ENCODE data around the gene GRIK4. TPM values are rescaled to one million over a fixed set of nuclear protein-coding genes. Genes with fewer than 3 reads are reported as not detected.
A peak's percentile ranks its signal among the peaks of the same experiment; 100 is the strongest.

GRIK4 gene
- total RNA-seq, 1 experiment from 2014 or later = 3.3 TPM

GRCh38 chr11:120917559-120918239 is 406.2 kb downstream of the GRIK4 start:
- H3K36me3 Mint-ChIP-seq = no peaks in the 10 kb centered on the region
- CTCF ChIA-PET = interaction anchor here (0.5 to 3.5 kb wide), 8 partner anchors 11 to 258 kb away, joined by 3 to 41 read pairs (median 4); no protein-coding TSS in a partner anchor
- no peaks in the 10 kb centered on the region for H3K9me3 Mint-ChIP-seq
- TF ChIP-seq NFYB (CRISPR knock-in tag; conservative IDR thresholded peaks at IDR 0.05; ENCODE audit: low read depth) (no peak), RORB (CRISPR knock-in tag; IDR thresholded peaks at IDR 0.05) (no peak), MXD4 (CRISPR knock-in tag; IDR thresholded peaks at IDR 0.05; ENCODE audit: borderline replicate concordance) (no peak), GRHL2 (CRISPR knock-in tag; IDR thresholded peaks at IDR 0.05; ENCODE audit: insufficient replicate concordance, severe bottlenecking) (no peak), ERG (CRISPR knock-in tag; IDR thresholded peaks at IDR 0.05) (no peak), IRF2 (CRISPR knock-in tag; IDR thresholded peaks at IDR 0.05; ENCODE audit: borderline replicate concordance, low read depth) (no peak), ZNF232 (CRISPR knock-in tag; IDR thresholded peaks at IDR 0.05) (no peak), ZNF121 (CRISPR knock-in tag; IDR thresholded peaks at IDR 0.05) (no peak), FOXK1 (CRISPR knock-in tag; IDR thresholded peaks at IDR 0.05) (no peak), TEAD1 (CRISPR knock-in tag; IDR thresholded peaks at IDR 0.05) (no peak)
- TF ChIP-seq, protein P1, sequence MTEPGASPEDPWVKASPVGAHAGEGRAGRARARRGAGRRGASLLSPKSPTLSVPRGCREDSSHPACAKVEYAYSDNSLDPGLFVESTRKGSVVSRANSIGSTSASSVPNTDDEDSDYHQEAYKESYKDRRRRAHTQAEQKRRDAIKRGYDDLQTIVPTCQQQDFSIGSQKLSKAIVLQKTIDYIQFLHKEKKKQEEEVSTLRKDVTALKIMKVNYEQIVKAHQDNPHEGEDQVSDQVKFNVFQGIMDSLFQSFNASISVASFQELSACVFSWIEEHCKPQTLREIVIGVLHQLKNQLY (CRISPR knock-in tag; IDR thresholded peaks at IDR 0.05) = no peak
- H3K4me3 Mint-ChIP-seq = no peak overlapping the region
- no peak for DNase-seq (ENCODE audit: low spot score)
- peaks cover 21% of the 10 kb centered on the region for H3K4me1 Mint-ChIP-seq
- POLR2A ChIA-PET = no interaction called here
- H3K27me3 Mint-ChIP-seq (ENCODE audit: low read depth) = no peaks in the 10 kb centered on the region
- H3K27ac Mint-ChIP-seq = no peak overlapping the region
- peak; percentile 30; the same call in 1 of the 2 replicates for ATAC-seq

DNA sequence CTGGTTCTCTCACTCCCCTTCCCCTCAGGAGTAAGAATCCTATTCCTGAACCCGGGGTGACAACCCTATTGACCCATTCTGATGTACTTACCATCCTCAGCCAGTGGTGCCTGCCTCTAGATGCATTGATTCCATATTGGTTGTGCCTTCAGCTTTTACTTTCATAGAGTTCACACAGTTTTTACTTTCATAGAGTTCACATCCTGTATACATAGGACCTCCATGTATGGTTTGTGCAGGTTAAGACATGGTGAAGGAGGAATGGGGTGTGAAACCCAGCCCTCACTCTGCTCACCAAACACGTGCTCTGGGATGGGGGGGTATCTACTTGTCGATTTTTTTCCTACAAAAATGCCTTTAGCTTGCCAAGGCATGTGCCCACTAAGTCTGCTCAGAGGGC is 406.7 kb downstream of the GRIK4 start:
- Mint-ChIP-seq H3K4me1 (peaks cover 21% of the 10 kb centered on the region), H3K36me3 (no peaks in the 10 kb centered on the region), H3K9me3 (no peaks in the 10 kb centered on the region), H3K27ac (no peak overlapping the region), H3K27me3 (ENCODE audit: low read depth) (no peaks in the 10 kb centered on the region), H3K4me3 (no peak overlapping the region)
- DNase-seq (ENCODE audit: low spot score) (no peak), ATAC-seq (no peak)
- no peak for TF ChIP-seq SMAD3 (CRISPR knock-in tag; IDR thresholded peaks at IDR 0.05; ENCODE audit: borderline replicate concordance)
- no peak for TF ChIP-seq ZNF232 (CRISPR knock-in tag; IDR thresholded peaks at IDR 0.05)
- no peak for TF ChIP-seq IRF2 (CRISPR knock-in tag; IDR thresholded peaks at IDR 0.05; ENCODE audit: borderline replicate concordance, low read depth)
- TF ChIP-seq, protein P2, sequence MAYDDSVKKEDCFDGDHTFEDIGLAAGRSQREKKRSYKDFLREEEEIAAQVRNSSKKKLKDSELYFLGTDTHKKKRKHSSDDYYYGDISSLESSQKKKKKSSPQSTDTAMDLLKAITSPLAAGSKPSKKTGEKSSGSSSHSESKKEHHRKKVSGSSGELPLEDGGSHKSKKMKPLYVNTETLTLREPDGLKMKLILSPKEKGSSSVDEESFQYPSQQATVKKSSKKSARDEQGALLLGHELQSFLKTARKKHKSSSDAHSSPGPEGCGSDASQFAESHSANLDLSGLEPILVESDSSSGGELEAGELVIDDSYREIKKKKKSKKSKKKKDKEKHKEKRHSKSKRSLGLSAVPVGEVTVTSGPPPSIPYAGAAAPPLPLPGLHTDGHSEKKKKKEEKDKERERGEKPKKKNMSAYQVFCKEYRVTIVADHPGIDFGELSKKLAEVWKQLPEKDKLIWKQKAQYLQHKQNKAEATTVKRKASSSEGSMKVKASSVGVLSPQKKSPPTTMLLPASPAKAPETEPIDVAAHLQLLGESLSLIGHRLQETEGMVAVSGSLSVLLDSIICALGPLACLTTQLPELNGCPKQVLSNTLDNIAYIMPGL (CRISPR knock-in tag; IDR thresholded peaks at IDR 0.05) = no peak
- no peak for TF ChIP-seq KAT7 (CRISPR knock-in tag; IDR thresholded peaks at IDR 0.05; ENCODE audit: borderline replicate concordance)
- no peak for TF ChIP-seq ZBTB21 (CRISPR knock-in tag; IDR thresholded peaks at IDR 0.05; ENCODE audit: borderline replicate concordance)
- TF ChIP-seq ZNF423 (CRISPR knock-in tag; IDR thresholded peaks at IDR 0.05) = no peak
- TF ChIP-seq, protein P3, sequence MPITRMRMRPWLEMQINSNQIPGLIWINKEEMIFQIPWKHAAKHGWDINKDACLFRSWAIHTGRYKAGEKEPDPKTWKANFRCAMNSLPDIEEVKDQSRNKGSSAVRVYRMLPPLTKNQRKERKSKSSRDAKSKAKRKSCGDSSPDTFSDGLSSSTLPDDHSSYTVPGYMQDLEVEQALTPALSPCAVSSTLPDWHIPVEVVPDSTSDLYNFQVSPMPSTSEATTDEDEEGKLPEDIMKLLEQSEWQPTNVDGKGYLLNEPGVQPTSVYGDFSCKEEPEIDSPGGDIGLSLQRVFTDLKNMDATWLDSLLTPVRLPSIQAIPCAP (CRISPR knock-in tag; IDR thresholded peaks at IDR 0.05) = no peak
- TF ChIP-seq MXD4 (CRISPR knock-in tag; IDR thresholded peaks at IDR 0.05; ENCODE audit: borderline replicate concordance) = no peak
- TF ChIP-seq, protein P4, sequence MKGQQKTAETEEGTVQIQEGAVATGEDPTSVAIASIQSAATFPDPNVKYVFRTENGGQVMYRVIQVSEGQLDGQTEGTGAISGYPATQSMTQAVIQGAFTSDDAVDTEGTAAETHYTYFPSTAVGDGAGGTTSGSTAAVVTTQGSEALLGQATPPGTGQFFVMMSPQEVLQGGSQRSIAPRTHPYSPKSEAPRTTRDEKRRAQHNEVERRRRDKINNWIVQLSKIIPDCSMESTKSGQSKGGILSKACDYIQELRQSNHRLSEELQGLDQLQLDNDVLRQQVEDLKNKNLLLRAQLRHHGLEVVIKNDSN (CRISPR knock-in tag; IDR thresholded peaks at IDR 0.05) = no peak
- CTCF ChIA-PET = interaction anchor here (0.5 to 3.5 kb wide), 7 partner anchors 11 to 258 kb away, joined by 3 to 41 read pairs (median 4); no protein-coding TSS in a partner anchor
- POLR2A ChIA-PET = no interaction called here

Data from WTC11 (cell line).